Inferior parietal cortex (tissue), 1 donor: ENCODE data around the gene ANKRD61.
"Not testable (repeated sequence)": the region's sequence is repeated elsewhere in the genome, so short reads cannot be mapped to it uniquely, and the experiment has no call there.

Experiments
- DNase-seq: peaks from one replicate; pipeline ENCODE4 v3.0.0-alpha.2; 2016; ENCODE audit errors: extremely low spot score

Gene ANKRD61

DNA sequence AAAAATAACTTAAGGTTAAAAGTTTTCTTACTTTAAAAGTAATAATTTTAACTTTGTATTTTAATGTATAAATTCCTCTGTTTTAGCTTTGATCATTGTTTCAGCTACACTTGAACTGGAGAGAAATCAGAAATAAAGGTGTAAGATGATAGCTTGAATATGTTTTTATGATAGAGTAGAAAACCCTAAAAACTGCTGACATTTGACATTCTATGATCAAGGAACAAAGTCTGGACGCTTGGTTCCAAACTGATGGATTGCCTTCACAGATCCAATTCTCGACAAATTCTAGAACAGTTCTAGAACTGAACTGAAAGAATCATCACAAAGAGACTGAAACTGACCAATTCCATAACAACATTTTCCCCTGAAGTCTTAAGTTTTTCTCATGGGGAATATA, at the start of gene ANKRD61:
Gene ANKRD61 (plus strand): TSS at position 389 of the 400 bp plus-strand sequence. CDS start 0 bp downstream, at position 389.
- no peak for DNase-seq

GRCh38 chr7:5987061-5987460, 44.1 kb upstream of the ANKRD61 start:
- not testable (repeated sequence) for DNase-seq

GRCh38 chr7:5997210-5997808, 33.9 kb upstream of the ANKRD61 start:
- peak; percentile 77 for DNase-seq

DNA sequence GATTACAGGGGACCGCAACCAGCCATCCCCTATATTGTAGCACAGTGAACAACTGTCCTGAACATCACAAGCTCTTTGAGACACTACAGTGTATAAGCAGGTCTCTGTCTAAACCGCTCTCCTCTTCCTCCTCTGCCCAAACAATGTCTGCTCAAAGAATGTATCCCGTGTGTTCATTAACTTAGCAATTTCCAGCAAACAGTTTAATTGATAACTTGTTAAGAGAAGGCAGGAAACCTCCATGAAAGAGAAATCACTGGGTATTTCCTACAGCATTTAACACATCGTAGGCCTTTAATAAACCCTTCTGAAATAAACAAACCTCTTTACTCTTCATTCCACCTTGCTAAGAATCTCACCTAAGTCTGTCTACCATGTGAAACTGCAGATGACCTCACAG, 23.8 kb upstream of the ANKRD61 start:
- DNase-seq: no peak

- not testable (repeated sequence) for DNase-seq
Measured at GRCh38 chr7:6007835-6008590, 23.2 kb upstream of the ANKRD61 start.

DNA sequence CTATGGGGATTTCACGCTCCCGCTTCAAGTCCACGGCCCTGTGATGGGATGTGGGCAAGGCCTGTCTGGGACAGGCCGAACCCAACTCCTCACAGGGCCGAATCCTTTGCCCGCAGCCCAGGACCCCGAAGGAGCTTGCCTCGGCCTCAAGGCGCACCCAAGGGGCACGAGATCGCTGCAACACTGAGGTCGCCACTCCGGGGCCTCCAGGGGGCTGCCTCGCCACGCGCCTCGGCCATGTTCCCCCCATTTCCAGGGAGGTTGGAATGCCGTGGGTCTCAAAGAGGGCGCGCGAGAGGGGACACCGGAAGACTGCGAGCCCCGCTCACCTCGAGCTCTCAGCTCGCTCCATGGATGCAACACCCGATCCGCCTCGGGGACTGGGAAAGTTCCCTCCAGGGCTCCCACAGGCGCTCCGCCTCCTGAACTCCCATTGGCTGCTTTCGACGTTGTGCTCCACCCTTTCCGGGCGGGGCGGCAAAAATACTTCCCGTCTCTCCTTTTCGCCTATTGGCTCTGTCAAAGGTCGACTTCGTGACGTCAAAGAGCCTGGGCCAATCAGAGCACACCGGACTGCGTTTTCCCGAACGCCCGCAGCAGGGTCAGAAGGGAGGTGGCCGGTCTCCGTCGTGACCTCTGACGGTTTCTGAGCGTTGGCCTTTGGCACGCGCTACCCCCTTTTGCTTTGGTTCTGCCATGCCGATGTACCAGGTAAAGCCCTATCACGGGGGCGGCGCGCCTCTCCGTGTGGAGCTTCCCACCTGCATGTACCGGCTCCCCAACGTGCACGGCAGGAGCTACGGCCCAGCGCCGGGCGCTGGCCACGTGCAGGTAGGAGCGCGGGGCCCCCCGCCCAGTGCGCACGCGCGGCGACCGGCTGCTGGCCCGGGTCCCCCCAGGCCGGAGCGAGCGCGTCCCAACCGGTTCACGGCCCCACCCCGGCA, 22.2 kb upstream of the ANKRD61 start, which contains the start of the genes AIMP2 and PMS2:
Gene AIMP2 (plus strand): TSS at position 605 of the 944 bp plus-strand sequence. CDS start 92 bp downstream, at position 697.
Gene PMS2 (minus strand): TSS at position 382 of the 944 bp plus-strand sequence. CDS start 30 bp downstream, at position 352.
- peak; percentile 99 for DNase-seq

DNA sequence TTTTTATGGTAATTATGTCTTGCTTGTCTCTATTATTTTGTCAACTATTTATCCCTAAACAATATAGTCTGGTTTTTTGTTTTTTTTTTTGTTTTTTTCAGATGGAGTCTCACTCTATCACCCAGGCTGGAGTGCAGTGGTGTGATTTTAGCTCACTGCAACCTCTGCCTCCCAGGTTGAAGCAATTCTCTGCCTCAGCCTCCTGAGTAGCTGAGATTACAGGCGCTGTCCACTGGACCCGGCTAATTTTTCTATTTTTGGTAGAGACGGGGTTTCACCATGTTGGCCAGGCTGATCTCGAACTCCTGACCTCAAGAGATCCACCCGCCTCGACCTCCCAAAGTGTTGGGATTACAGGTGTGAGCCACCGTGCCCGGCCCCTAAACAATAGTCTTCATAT, 20.8 kb upstream of the ANKRD61 start:
- not testable (repeated sequence) for DNase-seq

DNA sequence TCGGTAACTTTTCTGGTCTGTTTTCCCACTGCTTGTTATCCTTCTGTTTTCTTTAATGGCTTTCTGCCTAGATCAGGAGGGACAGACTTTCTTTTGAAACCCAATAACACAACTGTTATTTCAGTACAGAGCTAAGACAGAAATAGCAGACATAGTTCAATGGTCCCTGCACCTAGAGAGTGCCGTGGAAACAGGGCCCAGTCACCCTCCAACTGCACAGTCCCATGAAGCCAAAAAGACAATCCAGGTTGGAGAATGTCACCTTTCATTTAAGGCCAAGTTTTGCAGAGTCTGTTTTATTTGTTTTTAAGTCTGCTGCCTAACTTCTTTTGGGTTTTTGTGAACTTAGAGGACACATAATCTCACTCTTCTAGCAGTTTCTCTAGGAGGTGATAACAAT, 19.6 kb upstream of the ANKRD61 start:
- no peak for DNase-seq

GRCh38 chr7:6012355-6013104, 18.6 kb upstream of the ANKRD61 start:
- DNase-seq: no peak

DNA sequence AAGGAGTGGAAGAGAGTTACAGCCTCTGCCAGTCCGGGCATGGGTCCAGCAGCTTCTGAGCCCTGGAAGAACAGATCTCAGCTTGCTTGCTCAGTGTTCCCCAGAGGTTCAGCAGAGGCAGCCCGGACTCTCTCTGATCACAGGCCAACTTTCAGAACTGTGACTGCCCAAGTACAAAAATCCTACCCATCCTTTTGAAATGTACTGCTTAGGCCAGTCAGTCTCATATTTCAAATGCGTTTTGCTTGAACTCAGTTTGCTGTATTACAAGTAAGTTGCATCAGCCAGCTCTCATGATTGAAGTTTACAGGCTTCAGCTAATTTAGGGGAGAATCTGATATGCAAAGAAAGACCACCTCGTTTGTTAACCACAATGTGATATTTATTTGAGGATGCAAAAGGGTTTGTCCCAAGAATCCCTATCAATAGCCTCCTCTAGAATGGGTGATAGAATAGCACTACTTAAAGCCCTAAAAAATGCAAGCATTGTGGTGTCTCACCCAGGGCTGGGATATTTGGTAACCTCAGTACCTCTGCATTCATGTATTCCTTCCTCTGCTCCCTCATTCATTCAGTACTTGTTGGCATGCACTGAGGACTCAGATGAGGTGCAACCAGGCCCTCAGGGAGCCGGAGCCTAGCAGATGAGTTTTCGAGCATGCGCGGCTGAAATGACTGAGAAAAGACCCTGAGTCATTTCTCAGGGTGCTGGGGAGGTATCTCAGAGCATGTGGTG, 15.1 kb upstream of the ANKRD61 start:
- no peak for DNase-seq

DNA sequence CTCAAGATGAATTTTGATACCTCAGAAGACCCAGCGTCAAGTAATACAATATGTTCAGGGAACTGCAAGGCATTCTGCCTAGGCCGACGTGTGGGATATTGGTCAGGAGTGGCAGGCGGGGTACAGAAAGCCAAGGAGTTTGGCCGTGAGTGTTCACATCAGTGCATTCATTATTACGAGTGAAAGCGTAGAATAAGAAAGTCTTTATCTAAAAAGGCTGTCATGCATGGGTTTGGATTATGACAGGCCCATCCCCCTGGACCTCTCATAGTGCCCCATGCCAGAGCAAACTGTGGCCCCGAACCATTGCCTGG, 14.6 kb upstream of the ANKRD61 start:
- DNase-seq: no peak

- DNase-seq: no peak
Measured at GRCh38 chr7:6020371-6021286, 10.5 kb upstream of the ANKRD61 start.

GRCh38 chr7:6022707-6023106, 8.5 kb upstream of the ANKRD61 start:
- no peak for DNase-seq

DNA sequence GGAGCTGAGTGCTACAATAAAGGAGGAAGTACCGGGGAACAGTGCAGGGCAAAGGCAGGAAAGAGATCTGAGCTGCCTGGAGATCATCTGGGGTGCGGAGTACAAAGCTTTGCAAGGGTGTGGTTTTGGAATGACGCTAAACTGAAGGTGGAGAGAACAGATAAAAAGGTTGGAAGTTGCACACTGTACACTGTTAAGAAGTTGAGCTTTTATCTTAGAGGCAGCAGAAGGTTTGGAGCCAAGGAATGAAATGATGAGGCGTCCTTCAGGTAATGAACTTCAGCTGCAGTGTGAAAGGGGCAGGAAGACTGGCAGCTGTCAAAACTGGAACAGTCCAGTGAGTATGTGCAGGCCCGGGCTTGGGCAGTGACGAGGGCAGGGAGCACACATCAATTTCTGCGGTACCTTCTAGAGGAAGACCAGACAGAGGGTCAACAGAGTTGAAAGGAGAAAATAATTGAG, 7.2 kb upstream of the ANKRD61 start:
- DNase-seq: peak; percentile 27

DNA sequence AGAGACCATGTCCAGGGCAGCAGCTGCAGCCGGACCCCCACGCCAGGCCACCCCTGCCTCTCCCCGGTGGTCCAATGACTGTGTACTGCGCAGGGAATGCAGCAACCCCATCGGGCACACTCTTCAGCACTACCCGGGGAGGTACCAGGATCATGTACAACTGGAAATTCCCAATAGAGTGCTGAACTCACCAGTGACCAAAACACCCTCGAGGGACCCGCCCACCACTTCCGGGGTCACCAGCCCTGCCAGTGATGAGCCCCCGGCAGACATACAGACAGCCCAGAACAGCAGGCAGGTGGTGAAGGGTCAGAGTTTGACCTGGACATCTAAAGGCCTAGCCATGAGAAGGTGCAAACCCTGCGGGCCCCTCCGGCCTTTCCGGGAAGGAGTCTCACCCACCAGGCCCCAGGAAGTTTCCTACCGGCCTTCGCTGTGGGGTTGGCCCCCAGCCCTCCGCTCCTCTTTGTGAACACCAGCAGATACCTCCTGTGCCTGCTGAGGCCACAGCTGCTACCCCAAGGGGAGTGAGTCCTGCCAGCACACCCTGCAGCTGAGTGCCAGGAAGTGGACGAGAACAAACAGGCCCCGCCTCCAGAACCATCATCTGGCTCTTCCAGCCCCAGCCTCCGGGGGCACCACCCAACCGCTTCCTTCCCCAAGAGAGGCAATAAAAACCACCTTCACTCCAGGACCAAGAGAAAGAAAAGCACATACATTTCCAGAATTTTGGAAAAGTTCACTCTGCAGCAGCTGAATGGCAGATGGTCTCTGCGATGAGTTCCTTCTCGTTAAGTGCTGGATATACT, 5.0 kb upstream of the ANKRD61 start:
- DNase-seq: no peak

DNA sequence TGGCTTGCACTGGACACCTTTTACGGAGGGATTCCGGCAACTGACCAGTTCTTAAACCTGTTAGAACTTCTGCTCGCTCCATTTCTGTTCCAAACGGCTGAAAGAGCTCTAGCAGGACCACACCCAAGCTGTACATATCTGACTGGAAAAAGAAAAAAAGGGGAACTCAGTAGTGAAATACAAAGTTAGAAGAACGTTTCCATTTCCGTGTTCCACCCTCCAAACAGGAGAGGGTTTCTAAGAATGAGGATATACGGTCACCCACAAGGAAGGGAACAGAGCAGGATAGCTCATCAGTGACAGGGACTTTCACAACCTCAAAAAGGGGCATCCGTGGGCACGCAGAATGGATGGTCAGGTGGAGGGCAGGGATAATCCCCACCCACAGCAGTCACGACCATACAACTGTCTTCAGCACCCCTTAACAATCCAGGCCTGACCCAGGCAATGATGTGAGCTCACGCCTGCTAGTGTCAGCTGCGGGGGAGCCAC, 4.3 kb upstream of the ANKRD61 start:
- no peak for DNase-seq

DNA sequence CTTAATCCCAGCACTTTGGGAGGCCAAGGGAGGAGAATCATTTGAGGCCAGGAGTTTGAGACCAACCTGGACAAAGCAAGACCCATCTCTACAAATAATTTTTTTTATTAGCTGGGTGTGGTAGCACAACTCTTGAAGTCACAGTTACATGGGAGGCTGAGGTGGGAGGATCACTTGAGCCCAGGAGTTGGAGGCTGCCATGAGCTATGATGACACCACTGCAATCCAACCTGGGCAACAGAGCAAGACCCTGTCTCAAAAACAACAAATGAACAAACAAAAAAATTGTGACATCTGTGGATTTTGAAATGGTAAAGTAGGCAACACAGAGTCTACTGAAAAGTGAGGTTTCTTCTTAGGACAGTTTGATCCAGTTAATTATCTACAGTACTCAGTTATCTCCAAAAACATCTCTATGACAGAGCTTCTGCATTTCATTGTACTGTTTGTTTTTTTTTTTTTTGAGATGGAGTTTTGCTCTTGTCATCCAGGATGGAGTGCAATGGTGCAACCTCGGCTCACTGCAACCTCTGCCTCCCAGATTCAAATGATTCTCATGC, 3.3 kb upstream of the ANKRD61 start:
- DNase-seq: no peak

DNA sequence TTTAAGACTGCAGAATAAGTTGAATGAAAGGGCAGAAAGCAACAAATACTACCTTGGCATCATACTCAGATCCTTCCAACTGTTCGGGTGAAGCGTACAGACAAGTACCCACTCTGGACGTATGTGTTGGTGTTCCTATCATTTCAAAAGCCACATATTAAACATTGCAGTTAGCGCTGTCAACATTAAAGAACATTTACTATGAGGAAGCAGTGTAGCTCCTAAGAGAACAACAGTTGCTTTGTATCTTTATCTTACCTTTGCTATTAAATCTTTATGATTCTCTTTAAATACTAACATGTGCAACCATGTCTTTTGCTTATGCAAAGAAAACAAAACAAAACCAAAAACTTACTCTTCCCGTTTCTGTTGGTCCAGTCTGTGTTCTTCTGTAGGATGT, 2.6 kb upstream of the ANKRD61 start:
- no peak for DNase-seq
